B cell (primary cell): ENCODE results near the gene TNFAIP1. TPM values are rescaled to one million over a fixed set of nuclear protein-coding genes. Genes with fewer than 3 reads are reported as not detected.

Experiments
- ATAC-seq: fragments of 200-7000 bp; cut with Tn5 transposase; one replicate; pipeline ENCODE4 v1.10.0; 2021; ENCODE audit warnings: low read depth, mild to moderate bottlenecking, moderate number of reproducible peaks, moderate library complexity
- CTCF ChIA-PET: fragments of 350-600 bp; sonication (Branson Sonifier 250); formaldehyde crosslinking; loops from one replicate; lab custom pipeline; 2021; ENCODE audit warnings: antibody characterized with exemption, inconsistent platforms; lab: Charles Lee
- POLR2A ChIA-PET: fragments of 350-600 bp; sonication (Branson Sonifier 250); formaldehyde crosslinking; loops from one replicate; lab custom pipeline; 2021; ENCODE audit warnings: antibody characterized with exemption; lab: Charles Lee
- DNase-seq: peaks from one replicate; pipeline ENCODE4 v3.0.0; 2013
- H2AFZ ChIP-seq: 2 replicates; pipeline ENCODE4 v1.6.1; 2012; ENCODE audit warnings: mild to moderate bottlenecking, low read depth, low read length; ENCODE audit not compliant: insufficient read depth, poor library complexity, severe bottlenecking
- H3K27ac ChIP-seq, 2 donors: 1 replicate in 1 of 2; 2 replicates in 1 of 2; pipeline ENCODE4 v1.5.1; 2012 to 2013; ENCODE audit warnings: low read length in 2 of 2, mild to moderate bottlenecking in 2 of 2, moderate library complexity in 1 of 2
- H3K27me3 ChIP-seq, 4 experiments: fragments of 200-600 bp in 1 of 4; sonication (generic) in 1 of 4; replicated peaks in 1 of 4; 1 replicate in 2 of 4; 2 replicates in 2 of 4; pipeline versions ENCODE4 v1.6.1 to v1.7.0; 2013 to 2016; ENCODE audit warnings: low read length in 3 of 4, mild to moderate bottlenecking in 2 of 4, mixed read lengths in 1 of 4, moderate library complexity in 1 of 4; ENCODE audit not compliant: insufficient read depth in 4 of 4, control insufficient read depth in 3 of 4; ENCODE audit errors: control extremely low read depth in 1 of 4
- H3K36me3 ChIP-seq, 2 experiments: replicated peaks in 1 of 2; 1 replicate in 1 of 2; 2 replicates in 1 of 2; pipeline versions ENCODE4 v1.6.1 to v1.7.1; 2013; ENCODE audit warnings: low read length in 1 of 2; ENCODE audit not compliant: insufficient read depth in 2 of 2, control insufficient read depth in 1 of 2; ENCODE audit errors: control extremely low read depth in 1 of 2, extremely low read depth in 1 of 2
- H3K4me1 ChIP-seq, 2 donors: fragments of 200-600 bp in 1 of 2; sonication (generic) in 1 of 2; 1 replicate in 1 of 2; 2 replicates in 1 of 2; pipeline versions ENCODE4 v1.5.1 to v1.6.1; 2013 to 2017; ENCODE audit warnings: low read length in 2 of 2; ENCODE audit not compliant: control insufficient read depth in 2 of 2, insufficient read depth in 2 of 2
- H3K4me2 ChIP-seq: replicated peaks from 2 replicates; pipeline ENCODE3; 2012; ENCODE audit warnings: mild to moderate bottlenecking, low read depth, low read length; ENCODE audit not compliant: poor library complexity, severe bottlenecking
- H3K4me3 ChIP-seq, 5 experiments: fragments of 200-600 bp in 1 of 5; sonication (generic) in 1 of 5; 1 replicate in 3 of 5; 2 replicates in 2 of 5; pipeline versions ENCODE4 v1.5.1 to v1.7.0; 2011 to 2016; ENCODE audit warnings: low read length in 4 of 5, mild to moderate bottlenecking in 4 of 5, low read depth in 2 of 5, control low read depth in 1 of 5, moderate library complexity in 1 of 5; ENCODE audit not compliant: insufficient read depth in 1 of 5; ENCODE audit errors: control extremely low read depth in 1 of 5, extremely low read depth in 1 of 5
- H3K79me2 ChIP-seq: fragments of 200-600 bp; sonication (generic); one replicate; pipeline ENCODE4 v1.6.0; 2016; ENCODE audit warnings: low read length; ENCODE audit not compliant: control insufficient read depth, insufficient read depth
- H3K9ac ChIP-seq: fragments of 200-600 bp; sonication (generic); 2 replicates; pipeline ENCODE4 v1.6.1; 2017; ENCODE audit warnings: mild to moderate bottlenecking, low read length, moderate library complexity
- H3K9me3 ChIP-seq, 3 donors: one replicate each; pipeline versions ENCODE4 v1.6.1 to v1.7.1; 2013; ENCODE audit warnings: low read length in 2 of 3; ENCODE audit not compliant: control insufficient read depth in 2 of 3, insufficient read depth in 1 of 3; ENCODE audit errors: control extremely low read depth in 1 of 3
- H4K20me1 ChIP-seq: 2 replicates; pipeline ENCODE4 v1.6.0; 2012; ENCODE audit warnings: mild to moderate bottlenecking, low read length; ENCODE audit not compliant: insufficient read depth, control insufficient read depth, poor library complexity, severe bottlenecking
- H3K27ac Mint-ChIP-seq: one replicate; pipeline ENCODE4 v1.8.0; 2021; ENCODE audit warnings: mixed read lengths
- H3K27me3 Mint-ChIP-seq: one replicate; pipeline ENCODE4 v1.8.0; 2021; ENCODE audit warnings: mixed read lengths
- H3K4me1 Mint-ChIP-seq: one replicate; pipeline ENCODE4 v1.8.0; 2021; ENCODE audit warnings: mixed read lengths
- H3K4me3 Mint-ChIP-seq: one replicate; pipeline ENCODE4 v1.8.0; 2021; ENCODE audit warnings: mixed read lengths
- H3K9me3 Mint-ChIP-seq: one replicate; pipeline ENCODE4 v1.8.0; 2022; ENCODE audit warnings: mixed read lengths; ENCODE audit not compliant: insufficient read depth
- EZH2 ChIP-seq: IDR thresholded peaks from 2 replicates; pipeline ENCODE4 v1.6.1; 2012; ENCODE audit warnings: borderline replicate concordance, low read depth, mild to moderate bottlenecking, moderate library complexity, low read length; ENCODE audit not compliant: insufficient read depth, poor library complexity, severe bottlenecking
- WGBS: methylation state at CpG from one replicate; pipeline ENCODE4 v1.1.5; 2013; ENCODE audit warnings: missing lambda C conversion rate; ENCODE audit not compliant: insufficient coverage; 5-methylcytosine and 5-hydroxymethylcytosine counted together
- intact Hi-C: fragments of 100-400 bp; cut with micrococcal nuclease; formaldehyde crosslinking; loops from one replicate; pipeline ENCODE4 v1.10.0; 2022
- polyA plus RNA-seq: library from polyadenylated mRNA; depleted of rRNA; stranded (reverse); fragments of >200 nt; gene quantifications from 2 replicates; pipeline ENCODE4 v1.2.3, GENCODE V29; 2012
- total RNA-seq, 2 donors: library from RNA; stranded (reverse); fragments of 120-200 nt in 1 of 2; gene quantifications; 1 replicate in 1 of 2; 2 replicates in 1 of 2; pipeline versions ENCODE4 v1.2.3 to v1.2.4, GENCODE V29; 2013 to 2022
- TF ChIP-seq, protein P1 (sequence below): fragments of 200-600 bp; IDR thresholded peaks from one replicate; pipeline ENCODE4 v1.8.0; 2022; ENCODE audit warnings: antibody characterized with exemption, mild to moderate bottlenecking

TNFAIP1 gene
- total and polyA plus RNA-seq, 2 donors (not counting 1 experiment from before 2014, with no cell fraction given) = 10.7 to 20.4 TPM

DNA sequence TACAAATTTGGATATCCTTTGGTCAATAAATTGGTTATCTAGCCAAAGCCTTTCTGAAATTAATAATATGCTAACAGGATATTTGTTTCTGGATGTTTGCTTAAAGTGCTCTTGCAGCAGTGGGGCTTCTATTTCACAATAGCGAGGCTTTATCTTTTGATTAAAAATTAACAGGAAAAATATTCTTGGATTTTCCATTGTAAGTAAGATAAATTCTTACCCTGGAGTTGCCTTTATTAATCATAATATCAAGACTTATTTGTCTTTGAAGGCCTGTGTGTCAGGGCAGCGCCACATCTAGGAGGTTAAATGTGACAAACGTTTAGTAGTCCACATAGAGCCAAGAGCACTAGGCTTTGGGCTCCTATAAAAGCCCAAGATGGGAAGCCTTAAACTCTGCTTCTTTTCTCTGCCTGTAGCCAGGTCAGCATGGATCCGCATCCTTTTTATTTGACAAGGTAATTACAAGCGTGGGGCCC, 11.3 kb upstream of the TNFAIP1 start:
- no peak overlapping the region for H2AFZ ChIP-seq
- no peak for TF ChIP-seq EZH2
- TF ChIP-seq, protein P1, sequence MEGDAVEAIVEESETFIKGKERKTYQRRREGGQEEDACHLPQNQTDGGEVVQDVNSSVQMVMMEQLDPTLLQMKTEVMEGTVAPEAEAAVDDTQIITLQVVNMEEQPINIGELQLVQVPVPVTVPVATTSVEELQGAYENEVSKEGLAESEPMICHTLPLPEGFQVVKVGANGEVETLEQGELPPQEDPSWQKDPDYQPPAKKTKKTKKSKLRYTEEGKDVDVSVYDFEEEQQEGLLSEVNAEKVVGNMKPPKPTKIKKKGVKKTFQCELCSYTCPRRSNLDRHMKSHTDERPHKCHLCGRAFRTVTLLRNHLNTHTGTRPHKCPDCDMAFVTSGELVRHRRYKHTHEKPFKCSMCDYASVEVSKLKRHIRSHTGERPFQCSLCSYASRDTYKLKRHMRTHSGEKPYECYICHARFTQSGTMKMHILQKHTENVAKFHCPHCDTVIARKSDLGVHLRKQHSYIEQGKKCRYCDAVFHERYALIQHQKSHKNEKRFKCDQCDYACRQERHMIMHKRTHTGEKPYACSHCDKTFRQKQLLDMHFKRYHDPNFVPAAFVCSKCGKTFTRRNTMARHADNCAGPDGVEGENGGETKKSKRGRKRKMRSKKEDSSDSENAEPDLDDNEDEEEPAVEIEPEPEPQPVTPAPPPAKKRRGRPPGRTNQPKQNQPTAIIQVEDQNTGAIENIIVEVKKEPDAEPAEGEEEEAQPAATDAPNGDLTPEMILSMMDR = no peak
- Mint-ChIP-seq H3K9me3 (no peaks in the 10 kb centered on the region), H3K4me1 (peaks cover 12% of the 10 kb centered on the region), H3K27me3 (no peaks in the 10 kb centered on the region), H3K27ac (no peak overlapping the region), H3K4me3 (no peak overlapping the region)
- ATAC-seq = no peak
- intact Hi-C loops = no loop called here
- ChIA-PET POLR2A (no interaction called here), CTCF (interaction anchor here (0.5 kb wide), 1 partner anchor 439 kb away, joined by 3 read pairs; no protein-coding TSS in a partner anchor)
- H4K20me1 ChIP-seq = no peaks in the 10 kb centered on the region
- H3K4me1 ChIP-seq = peaks cover 8 to 9% of the 10 kb centered on the region in 2 donors
- H3K27ac ChIP-seq = no peak overlapping the region
- 93% methylated on average over 2 of the region's 5 CpGs for WGBS
- no peak overlapping the region for H3K4me2 ChIP-seq
- no peaks in the 10 kb centered on the region for H3K9me3 ChIP-seq
- no peaks in the 10 kb centered on the region for H3K27me3 ChIP-seq
- H3K36me3 ChIP-seq = peaks cover 0 to 25% of the 10 kb centered on the region in 2 experiments
- no peak for DNase-seq
- H3K79me2 ChIP-seq = no peaks in the 10 kb centered on the region
- no peak overlapping the region for H3K4me3 ChIP-seq
- no peak overlapping the region for H3K9ac ChIP-seq

- WGBS = 100% methylated on average over 1 of the region's 3 CpGs
- H3K4me2 ChIP-seq = no peak overlapping the region
- H3K27me3 Mint-ChIP-seq = no peaks in the 10 kb centered on the region
- ChIA-PET POLR2A (no interaction called here), CTCF (interaction anchor here (0.5 kb wide), 1 partner anchor 440 kb away, joined by 3 read pairs; no protein-coding TSS in a partner anchor)
- intact Hi-C loops = no loop called here
- H3K4me1 Mint-ChIP-seq = peaks cover 9% of the 10 kb centered on the region
- no peak overlapping the region for H2AFZ ChIP-seq
- no peaks in the 10 kb centered on the region for H3K9me3 Mint-ChIP-seq
- H3K4me1 ChIP-seq = peaks cover 3 to 4% of the 10 kb centered on the region in 2 donors
- H3K9me3 ChIP-seq = no peaks in the 10 kb centered on the region
- no peaks in the 10 kb centered on the region for H3K79me2 ChIP-seq
- no peak overlapping the region for H3K27ac ChIP-seq
- H3K9ac ChIP-seq = no peak overlapping the region
- H3K36me3 ChIP-seq = peaks cover 0 to 26% of the 10 kb centered on the region in 2 experiments
- H4K20me1 ChIP-seq = no peaks in the 10 kb centered on the region
- no peak overlapping the region for H3K4me3 Mint-ChIP-seq
- no peaks in the 10 kb centered on the region for H3K27me3 ChIP-seq
- DNase-seq (no peak), ATAC-seq (no peak)
- H3K27ac Mint-ChIP-seq = no peak overlapping the region
- TF ChIP-seq EZH2 = no peak
- TF ChIP-seq, protein P1 = no peak
- H3K4me3 ChIP-seq = no peak overlapping the region
These were observed 10.8 kb upstream of the TNFAIP1 start for GRCh38 chr17:28324781-28325180.
